GM12865 (cell line): Measurements from ENCODE around the gene PTPRR.

Experiments
- DNase-seq: peaks from one replicate; pipeline ENCODE4 v3.0.0; 2010; ENCODE audit warnings: low read depth
- H3K4me3 ChIP-seq: 2 replicates; pipeline ENCODE4 v1.5.1; 2011; ENCODE audit warnings: mild to moderate bottlenecking, low read depth, low read length, control low read depth
- TF ChIP-seq, protein P1 (sequence below): IDR thresholded peaks from 2 replicates; pipeline ENCODE4 v1.5.1; 2011; ENCODE audit warnings: low read length, control low read depth, low read depth, inconsistent platforms; ENCODE audit not compliant: insufficient read depth; ENCODE audit errors: missing control alignments

PTPRR gene

DNA sequence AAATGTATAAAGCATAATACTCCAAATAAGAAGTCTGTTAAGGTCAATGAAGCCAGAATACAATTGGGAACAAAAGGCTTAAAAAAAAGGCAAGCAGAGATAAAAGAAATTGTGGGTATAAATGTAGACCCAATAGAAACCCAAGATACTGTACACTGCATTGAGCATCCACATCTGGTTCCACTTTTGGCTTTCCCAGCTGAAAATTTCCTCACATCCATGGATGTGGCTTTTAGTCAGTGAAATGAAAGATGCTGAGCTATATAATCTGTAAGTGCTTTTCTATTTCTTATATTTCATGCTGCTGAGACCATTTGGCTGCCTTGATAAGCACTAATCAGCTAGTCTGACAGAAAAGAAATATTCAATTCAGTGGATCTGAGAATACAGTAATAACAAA, 83.5 kb downstream of the PTPRR start:
- TF ChIP-seq, protein P1, sequence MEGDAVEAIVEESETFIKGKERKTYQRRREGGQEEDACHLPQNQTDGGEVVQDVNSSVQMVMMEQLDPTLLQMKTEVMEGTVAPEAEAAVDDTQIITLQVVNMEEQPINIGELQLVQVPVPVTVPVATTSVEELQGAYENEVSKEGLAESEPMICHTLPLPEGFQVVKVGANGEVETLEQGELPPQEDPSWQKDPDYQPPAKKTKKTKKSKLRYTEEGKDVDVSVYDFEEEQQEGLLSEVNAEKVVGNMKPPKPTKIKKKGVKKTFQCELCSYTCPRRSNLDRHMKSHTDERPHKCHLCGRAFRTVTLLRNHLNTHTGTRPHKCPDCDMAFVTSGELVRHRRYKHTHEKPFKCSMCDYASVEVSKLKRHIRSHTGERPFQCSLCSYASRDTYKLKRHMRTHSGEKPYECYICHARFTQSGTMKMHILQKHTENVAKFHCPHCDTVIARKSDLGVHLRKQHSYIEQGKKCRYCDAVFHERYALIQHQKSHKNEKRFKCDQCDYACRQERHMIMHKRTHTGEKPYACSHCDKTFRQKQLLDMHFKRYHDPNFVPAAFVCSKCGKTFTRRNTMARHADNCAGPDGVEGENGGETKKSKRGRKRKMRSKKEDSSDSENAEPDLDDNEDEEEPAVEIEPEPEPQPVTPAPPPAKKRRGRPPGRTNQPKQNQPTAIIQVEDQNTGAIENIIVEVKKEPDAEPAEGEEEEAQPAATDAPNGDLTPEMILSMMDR: no peak
- no peak overlapping the region for H3K4me3 ChIP-seq
- no peak for DNase-seq

DNA sequence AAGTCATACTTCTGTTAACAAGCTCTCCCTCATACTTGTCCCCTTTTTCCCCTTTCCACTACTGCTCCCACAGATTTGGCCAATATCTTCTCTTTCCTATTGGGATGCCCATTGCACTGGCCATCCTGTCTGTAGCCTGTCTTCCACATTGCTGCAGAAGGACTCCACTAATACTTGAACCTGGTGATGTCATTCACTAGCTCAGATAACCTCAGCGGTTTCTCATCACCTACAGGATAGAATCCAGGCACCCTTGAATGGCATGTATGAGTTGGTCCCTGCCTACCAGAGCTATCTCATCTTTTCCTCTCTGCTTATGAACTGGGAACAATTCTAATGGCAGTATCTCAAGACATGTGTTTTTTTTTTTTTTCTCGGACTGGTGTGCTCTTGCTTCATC, 84.6 kb downstream of the PTPRR start:
- DNase-seq: no peak
- TF ChIP-seq, protein P1: no peak

DNA sequence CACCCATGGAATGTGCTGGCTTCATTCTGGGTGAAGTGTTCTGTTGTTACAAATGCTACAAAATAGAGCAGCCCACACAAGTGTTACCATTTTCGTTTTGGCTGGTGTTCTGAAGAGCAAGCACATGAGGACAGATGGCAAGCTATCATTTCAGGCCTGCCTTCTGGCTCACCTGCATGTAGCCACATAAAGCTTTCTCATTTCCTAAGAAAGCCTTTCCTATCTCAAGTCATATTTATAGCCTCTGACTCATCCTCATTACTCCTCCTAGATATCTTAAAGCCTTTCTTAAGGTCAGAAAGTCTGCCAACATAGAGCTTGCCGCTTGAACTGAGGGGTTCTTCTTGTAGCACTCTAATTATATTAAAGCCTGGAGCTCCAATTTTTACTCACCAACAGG, 89.0 kb downstream of the PTPRR start:
- TF ChIP-seq, protein P1: no peak
- no peak overlapping the region for H3K4me3 ChIP-seq
- no peak for DNase-seq

More for the DNA sequence above, 84.6 kb downstream of the PTPRR start:
- no peak overlapping the region for H3K4me3 ChIP-seq

DNA sequence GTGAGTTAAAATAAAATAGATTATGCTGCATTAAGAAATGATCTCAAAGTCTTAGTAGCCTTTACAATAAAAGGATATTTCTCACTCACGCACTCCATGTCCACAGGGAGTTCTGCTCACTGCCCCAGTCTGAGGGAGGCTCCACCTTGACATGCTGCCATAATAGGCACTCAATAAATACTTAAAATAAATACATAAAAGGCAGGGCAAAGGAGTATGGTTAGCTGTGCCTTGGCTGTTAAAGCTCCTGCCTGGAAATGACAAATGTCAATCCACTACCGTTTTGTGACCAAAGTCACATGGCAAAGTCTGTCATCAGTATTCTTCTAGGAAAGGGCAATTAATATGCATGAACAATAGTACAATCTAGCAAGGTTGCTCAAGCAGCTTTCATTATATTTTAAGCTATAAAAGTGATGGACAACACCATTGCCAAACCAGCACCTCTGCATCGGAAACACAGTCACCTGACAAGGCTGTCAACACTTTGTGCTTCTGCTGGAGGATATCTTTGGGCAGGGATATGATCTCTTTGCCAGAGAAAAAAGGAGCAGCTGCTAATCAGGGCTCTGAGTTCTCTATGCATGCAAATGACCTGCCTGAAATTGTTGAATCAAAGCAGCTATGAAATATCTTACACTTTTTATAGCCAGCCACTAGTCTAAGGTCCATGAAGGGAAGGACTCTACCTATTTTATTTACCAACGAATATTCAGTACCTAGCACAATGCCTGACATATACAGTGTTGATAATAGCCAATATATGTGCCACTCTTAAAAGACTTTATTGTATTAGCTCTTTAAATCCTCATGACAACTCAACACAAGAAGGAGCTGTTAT, 90.1 kb downstream of the PTPRR start:
- H3K4me3 ChIP-seq: no peak overlapping the region
- no peak for DNase-seq
- TF ChIP-seq, protein P1: no peak

DNA sequence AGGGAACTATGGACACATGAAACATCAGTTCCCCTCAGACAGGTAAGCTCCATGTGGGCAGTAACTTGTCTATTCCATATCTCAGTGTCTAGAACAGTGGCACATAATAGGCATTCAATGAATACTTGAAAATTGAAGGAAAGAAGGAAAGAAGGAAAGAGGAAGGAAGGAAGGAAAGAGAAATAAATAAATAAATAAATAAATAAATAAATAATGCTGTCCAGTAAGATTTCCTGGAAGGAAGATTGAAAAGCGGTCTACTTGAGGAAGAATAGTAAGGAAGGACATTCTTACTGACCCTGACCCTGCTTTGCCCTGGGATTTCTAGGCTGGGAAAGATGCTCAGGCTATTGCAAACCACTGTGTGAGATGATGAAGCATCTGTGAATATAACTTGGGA, 91.5 kb downstream of the PTPRR start:
- TF ChIP-seq, protein P1: no peak
- H3K4me3 ChIP-seq: no peak overlapping the region
- DNase-seq: no peak

DNA sequence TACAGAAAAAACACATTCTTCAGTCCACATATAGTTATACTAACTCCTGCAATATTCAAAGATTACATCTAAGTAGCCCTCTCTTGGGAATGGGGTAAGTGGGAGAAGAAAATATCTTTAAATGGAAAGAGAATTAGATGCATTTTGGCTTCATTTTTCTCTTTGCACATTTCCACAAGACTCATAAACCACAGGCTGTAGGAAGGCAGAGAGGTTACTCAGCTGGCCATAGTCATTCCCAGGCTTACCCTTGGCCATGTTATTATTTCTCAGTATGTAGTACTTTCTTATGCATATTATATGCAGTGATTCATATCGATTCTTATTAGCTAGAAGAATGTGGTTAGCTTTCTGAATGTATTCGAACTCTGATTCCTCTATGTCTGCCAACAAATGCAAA, 92.2 kb downstream of the PTPRR start:
- no peak for DNase-seq
- TF ChIP-seq, protein P1: no peak
- H3K4me3 ChIP-seq: no peak overlapping the region

DNA sequence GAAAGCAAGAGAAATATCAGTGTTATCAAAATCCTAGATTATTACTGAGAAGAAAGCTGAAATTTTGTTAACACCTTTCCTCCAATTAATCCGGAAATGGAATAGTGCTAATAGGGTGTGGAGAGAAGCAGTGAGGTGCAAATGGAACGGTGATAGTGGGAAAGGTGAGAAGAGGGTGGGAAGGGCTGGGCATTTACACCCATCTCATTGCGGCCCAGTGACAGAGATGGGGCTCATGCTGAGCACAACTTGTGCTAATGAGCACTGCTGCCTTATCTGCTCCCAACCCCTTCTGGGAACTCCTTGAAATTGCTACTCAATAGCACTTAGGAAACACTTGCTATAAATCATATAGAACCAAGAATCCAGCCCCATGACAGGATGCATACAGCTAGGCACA, 94.4 kb downstream of the PTPRR start:
- TF ChIP-seq, protein P1: no peak
- DNase-seq: no peak
- no peak overlapping the region for H3K4me3 ChIP-seq
